GM19467 (cell line): ENCODE data around the gene TSHZ2.
A peak's percentile ranks its signal among the peaks of the same experiment; 100 is the strongest.

Experiments
- ATAC-seq: cut with Tn5 transposase; IDR thresholded peaks from one replicate; pipeline ENCODE4 v1.9.1; 2021; ENCODE audit warnings: mild to moderate bottlenecking, moderate library complexity; ENCODE audit not compliant: unreplicated experiment

TSHZ2 gene

DNA sequence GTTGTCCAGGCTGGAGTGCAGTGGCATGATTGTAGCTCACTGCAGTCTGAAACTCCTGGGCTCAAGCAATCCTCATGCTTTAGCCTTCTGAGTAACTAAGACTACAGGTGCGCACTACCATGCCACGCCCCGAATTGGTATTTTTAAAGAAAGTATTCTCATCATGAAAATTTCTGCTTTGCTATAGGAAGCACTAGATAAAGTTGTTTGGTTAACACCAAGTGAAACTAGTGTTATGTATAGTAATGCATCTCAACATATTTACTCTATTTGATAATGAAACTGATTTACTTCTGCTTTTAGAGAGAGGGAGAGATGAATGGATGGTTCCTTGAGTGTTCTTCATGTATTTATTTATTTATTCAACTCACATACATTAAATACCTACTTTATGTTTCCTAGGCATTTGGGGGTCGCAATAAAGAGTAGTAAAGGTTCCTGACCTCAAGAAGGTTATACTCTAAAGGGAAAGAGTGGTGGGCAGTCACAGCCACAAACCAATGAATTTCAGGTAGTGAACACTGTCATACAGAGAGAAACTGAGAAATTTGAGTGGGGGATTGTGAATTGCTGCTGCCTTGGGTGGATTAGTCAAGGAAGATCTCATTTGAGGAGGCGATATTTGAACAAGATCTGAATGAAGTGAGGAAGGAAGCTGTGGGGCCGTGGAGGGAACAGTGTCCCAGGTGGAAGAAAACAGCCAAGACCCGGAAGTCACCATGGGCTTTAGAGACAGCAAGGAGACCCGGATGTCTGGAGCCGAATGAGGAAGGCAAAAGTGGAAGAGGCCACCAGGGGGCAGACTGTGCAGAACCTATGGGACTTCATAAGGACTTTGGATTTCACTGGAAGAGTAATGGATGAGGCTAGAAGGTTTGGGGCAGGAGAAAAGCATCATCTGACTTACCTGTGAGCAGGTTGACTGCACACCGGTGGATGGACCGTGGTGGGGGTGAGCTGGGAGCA lies 185.6 kb downstream of the TSHZ2 start:
- ATAC-seq = peak; percentile 62

DNA sequence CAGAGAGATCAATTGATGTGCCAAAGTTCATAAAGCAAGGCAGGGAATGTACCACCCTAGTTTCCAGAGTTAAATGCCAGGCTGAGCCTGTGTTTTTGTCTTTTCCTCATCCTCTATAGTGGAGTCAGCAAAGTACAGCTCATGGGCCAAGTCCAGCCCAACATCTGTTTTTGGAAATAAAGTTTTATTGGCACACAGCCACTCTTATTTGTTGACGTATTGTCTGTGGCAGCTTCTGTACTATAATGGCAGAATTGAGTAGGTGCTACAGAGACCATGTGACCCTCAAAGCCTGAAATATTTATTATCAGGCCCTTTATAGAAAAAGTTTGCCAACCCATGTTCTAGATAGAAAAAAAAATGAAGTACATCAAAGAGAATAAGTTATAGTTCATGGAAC lies 187.0 kb downstream of the TSHZ2 start:
- no peak for ATAC-seq

DNA sequence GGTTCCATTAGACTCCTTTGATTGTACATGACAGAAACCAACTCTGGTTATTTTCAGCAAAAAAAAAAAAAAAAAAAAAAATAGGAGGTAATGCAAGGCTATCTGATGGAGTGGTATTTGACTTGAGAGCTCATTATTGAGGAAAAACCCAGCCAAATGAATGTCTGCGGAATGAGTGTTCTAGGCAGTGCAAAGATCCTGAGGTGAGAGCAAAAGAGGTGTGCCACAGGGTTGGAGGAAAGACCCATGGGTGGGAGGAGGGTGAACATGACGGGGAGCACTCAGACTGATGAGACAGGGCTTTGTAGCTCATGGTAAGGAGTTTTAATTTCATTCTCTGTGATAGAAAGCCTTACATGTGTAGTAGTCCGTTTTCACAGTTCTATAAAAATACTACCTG lies 188.9 kb downstream of the TSHZ2 start:
- ATAC-seq = no peak

DNA sequence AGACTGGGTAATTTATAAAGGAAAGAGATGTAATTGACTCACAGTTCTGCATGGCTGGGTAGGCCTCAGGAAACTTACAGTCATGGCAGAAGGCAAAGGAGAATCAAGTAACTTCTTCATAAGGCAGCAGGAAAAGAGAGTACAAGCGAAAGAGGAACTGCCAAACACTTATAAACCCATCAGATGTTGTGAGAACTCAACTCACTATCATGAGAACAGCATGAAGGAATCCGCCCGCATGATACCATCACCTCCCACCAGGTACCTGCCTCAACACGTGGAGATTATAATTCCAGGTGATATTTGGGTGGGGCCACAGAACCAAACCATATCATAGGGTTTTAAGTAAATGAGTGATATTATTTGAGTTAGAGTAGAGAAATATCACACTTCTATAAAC lies 189.3 kb downstream of the TSHZ2 start:
- ATAC-seq = no peak

DNA sequence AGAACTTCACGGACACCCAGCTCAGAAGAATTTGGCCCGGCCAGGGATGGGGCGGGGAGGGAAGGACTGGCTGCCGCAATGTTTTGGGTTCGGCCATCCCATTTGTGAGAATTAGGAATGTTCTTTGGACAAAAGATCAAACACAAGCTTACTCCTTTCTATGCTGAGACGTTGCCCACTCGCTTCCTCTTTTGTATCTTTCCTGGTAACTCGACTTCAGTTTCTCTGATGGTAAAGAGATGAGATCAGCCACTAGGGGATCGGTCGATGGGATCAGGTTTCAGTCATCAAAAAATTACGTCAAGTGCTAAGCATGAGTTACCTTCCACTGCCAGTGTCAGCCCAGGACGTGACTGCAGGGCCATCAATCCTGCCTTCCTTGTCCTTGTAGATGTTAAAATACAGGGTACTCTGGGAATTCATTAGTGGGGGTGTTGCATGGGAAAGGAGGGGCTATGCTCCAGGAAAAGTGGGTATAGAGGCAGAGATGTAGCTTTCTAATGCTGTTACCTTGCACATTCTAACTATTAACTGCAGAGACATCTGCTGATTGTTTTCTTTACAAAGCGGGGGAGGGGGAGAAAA lies 190.2 kb downstream of the TSHZ2 start:
- no peak for ATAC-seq

DNA sequence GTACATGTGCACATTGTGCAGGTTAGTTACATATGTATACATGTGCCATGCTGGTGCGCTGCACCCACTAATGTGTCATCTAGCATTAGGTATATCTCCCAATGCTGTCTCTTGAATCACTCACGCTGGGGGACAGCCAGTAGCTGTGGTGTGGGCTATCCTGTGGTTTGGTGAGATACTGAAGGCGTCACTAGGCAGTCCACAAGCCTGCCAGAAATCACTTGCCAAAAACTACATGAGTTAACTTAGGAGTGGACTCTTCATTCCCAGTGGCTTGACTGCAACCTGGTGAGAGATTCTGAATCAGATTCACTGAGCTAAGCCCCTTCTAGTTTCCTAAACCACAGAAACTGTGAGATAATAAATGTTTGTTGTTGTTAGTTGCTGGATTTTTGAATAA lies 191.3 kb downstream of the TSHZ2 start:
- ATAC-seq = no peak

DNA sequence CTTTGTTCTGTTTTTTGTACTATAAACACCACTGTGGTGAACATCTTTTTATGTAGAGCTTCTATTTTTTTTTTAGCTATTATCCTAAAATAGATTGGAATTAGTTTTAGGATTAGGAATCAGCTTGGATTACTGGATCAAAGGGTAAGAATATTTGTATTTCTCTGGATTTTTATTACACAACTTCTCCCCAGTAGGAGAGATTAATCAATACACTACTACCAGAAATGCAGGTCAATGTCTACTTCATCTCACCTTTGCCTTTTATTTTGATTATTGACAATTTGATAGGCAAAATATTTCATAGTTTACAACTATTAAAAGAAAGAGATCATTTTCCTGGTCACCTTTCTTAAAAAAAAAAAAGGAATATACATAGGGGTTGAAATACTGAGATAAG lies 191.9 kb downstream of the TSHZ2 start:
- ATAC-seq = no peak

DNA sequence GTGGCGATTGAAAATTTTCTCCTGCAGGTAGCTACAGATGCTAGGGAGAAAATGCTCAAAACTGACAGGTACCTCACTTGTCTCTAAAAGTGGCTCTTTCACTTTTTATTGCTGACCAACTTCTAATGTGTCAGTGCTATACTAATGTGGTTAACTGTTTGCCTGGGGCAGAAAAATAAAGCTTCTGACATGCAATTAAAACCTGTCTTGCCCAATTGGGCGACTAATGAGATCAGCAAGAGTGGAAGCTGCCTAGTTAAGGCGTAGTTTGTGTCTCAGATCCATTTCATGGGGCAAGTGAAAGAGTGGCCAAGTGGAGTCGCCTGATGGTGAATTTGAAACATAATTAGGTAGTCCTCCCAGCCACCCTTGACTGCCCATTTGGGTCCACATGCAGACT lies 193.3 kb downstream of the TSHZ2 start:
- no peak for ATAC-seq

DNA sequence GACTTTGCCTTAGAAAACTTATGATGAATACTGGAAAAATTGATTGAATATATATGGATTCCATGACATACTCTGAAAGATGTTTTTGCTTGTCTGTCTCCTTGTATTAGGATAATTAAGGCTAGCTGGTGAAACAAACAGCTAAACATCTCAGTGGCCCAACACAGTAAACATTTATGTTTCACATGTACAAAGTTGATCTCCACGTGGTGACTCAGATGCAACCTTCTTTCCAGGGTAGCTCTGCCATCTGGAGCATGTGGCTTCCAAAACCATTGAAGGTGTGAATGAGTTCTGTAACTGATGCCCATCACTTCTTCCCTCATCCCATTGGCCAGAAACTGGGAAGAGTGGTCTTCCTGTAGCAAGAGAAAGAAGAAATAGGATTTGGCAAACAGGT lies 196.3 kb downstream of the TSHZ2 start:
- ATAC-seq = no peak

DNA sequence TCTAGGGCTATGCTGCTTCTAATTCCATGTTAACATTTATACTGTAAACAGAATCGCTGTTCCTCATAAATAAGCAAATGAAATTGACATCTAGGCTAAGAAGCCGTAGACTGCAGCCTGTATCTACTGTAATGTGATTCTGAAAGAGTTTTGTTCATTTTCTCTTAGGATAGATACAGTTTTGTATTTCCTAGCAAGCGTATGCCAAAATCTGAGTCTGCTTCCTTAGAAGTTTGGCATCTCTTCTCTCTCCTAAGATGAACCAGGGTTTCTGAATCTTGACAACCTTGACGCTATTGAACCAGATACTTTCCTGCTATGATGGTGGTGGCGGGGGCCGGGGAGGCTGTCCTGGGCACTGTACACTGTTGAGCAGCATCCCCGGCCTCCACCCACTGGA lies 198.0 kb downstream of the TSHZ2 start:
- ATAC-seq = no peak

DNA sequence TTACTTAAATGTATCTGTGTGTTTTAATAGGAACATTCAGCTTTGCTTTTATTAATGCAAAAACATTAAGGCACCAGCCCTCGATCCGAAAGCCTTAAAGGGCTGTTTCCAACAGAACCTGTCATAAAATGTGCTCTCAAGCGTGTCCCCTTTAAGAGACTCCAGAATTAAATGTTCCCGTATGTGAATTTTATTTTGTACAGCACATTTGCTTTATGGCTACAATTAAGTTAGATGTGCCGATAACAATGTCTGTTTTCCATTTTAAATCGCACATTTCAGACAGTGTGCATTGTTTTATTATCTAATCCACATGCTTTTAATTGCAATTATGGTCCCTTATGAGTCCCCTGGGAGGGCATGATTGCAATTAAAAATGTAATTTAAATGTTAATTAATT lies 198.9 kb downstream of the TSHZ2 start:
- ATAC-seq = no peak

DNA sequence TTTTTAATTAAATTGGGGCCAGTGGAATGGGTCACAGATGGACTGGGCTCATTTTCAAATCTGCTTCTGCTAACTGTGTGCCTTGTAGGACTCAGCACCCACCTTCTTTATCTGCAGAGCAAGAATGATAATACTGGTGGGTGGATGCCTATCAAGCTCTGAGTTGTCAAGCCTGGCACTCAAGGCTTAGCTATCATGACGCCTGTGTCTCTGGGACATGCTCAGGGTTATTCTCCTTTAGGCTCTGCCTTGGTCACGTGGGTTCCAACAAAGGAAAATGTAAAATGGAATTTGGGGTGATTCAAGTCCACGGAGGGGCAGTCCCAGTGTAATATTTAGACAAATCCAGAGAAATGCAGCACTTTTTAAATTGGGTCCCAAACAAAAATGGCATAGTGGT lies 202.3 kb downstream of the TSHZ2 start:
- no peak for ATAC-seq

DNA sequence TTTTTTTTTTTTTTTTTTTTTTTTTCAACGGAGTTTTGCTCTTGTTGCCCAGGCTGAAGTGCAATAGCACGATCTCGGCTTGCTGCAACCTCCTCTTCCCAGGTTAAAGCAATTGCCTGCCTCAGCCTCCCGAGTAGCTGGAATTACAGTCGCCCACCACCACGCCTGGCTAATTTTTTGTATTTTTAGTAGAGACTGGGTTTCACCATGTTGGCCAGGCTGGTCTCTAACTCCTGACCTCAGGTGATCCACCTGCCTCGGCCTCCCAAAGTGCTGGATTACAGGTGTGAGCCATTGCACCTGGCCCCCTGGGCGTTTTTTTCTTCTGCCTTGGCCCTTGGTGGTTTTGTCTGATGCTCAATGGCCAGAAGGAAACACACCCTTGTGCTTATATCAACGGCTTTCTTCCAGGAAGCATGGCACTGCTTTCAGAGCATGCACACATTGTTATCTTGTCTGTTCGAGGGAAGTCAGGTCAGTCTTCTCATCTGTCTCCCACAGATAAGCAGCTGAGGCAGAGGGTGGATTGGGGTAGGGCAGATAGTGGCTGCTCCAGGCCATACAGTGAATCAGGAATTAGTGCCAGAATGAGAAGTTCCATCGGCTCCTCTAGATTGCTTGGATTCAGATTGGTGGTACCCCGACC lies 203.1 kb downstream of the TSHZ2 start:
- ATAC-seq = no peak

DNA sequence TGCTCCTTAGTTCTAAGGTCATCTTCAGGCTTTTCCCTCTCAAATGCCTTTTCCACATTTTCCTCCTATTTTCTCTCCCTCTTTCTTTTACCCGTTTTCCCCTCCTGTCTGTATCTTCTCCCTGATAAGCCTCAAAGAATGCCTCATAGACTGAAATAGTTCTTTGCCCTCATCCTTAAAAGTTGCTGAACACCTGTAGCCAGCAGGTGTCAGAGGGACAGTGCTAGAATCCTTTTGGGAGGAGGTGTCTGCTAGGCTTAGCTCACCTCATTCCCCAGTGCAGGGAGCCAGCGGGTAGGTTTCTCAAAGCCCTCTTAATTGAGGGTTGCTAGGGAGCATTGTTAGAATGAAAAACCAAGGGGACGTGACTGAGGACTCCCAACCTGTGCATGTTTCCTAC lies 204.0 kb downstream of the TSHZ2 start:
- ATAC-seq = no peak

DNA sequence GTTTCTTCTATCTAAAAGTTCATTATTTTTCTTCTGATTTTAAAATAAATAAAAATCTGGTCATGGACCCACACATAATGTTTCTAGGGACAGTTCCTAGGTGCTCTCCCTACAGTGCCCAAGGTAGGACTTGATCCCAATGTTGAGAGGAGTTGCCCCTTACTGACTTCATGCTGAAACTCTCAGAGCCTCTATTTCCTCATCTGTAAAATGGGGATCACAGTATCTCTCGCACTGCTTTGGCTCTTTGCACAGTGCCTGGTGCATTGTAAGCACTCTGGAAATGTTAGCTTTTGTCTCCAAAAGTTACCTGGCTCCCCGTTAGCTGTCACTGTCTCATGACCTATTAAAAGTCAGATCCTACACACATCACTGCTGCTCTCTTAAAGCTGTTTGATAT lies 205.5 kb downstream of the TSHZ2 start:
- ATAC-seq = no peak

DNA sequence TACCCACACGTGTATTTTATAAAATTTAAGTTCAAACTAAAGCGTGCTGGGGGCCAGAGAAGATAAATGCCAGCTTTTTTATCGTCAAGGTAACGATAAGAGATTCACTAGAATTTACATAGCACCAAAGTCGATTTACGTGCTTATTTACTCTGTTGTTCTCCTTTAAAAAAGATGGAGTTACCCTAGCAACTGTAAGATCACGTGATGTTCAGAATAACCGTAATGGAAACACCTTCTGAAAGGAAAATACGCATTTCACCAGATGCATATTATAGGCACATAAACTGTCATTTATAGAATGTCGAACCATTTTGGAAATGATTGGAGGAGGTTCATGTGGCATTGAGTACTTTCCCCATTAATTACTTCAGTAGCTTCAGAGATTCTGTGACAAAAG lies 207.6 kb downstream of the TSHZ2 start:
- no peak for ATAC-seq

DNA sequence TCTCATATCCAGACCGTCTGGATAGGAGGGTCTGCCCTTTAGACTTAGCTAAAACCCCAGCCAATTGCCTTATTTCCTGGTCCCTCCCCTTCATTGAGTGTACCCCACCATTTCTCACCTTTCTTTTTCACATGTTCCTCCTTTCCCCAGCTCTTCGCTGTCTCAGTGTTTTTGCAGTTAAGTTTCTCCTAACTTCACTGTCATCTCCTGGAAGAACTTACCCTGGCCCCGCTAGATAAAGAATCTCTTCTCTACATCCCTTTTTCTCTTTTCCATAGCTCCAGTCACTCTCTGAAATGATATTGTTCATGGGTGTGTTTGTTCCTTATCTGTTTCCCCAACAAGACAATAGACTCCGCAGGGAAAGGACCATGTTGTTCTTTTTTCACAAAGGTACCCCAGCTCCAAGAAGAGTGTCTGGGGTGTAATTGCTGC lies 208.8 kb downstream of the TSHZ2 start:
- ATAC-seq = no peak

DNA sequence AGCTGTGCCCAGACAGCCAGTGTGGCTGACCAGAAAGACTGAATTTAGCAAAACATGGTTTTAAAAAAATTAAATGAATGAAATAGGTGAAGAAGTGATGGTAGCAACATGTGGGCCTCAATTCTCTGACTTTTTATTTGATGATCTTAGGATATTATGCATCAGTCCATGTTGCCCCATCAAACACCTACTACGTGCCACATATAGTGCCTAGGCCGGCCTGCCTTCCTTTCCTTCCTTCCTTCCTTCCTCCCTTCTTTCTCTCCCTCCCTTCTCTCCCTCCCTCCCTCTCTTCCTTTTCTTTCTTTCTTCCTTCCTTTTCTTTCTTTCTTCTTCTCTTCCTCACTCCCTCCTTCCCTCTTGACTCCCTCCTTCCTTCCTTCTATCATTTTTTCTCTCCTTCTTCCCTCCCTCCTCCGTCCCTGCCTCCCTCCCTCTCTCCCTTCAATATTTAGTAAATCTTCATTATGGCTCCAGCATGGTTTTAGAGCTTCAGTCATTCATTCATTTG lies 209.8 kb downstream of the TSHZ2 start:
- ATAC-seq = no peak

DNA sequence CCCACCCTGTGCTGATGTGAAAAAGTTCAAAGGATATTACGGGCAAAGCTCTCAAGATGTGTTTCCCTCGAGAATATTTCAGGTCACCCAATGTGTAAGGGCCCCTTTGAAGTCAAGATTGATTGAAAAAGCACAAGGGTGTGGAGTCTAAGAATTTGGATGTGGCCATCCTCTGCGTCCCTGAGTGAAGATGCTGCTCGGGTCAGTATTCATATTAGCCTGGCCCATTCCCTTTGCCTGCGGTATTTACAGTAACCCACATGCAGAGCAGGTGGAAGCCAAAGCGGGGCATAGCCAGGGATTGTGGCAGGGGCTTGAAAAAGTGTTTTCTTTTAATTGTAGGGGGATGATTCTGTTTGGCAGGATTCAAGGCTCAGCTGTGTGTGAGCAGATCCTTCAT lies 211.0 kb downstream of the TSHZ2 start:
- no peak for ATAC-seq

DNA sequence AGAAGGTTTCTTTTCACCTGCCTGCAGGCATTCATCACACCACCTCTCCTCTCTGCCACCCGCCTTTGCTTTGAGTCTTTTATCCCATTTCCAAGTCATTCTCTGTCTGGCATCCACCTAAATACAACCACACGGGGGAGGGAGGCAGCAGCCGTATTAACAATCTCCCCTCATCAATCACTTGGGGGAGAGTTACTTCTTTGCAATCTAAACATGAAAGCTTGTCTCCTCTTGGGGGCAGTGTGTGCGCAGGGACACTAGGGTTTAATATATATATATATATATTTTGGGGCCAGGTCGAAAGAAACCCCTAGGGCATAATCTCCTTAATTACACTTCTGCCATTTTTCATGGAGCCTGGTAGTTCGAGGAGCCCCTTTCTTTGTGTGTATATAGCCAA lies 214.5 kb downstream of the TSHZ2 start:
- ATAC-seq = no peak

DNA sequence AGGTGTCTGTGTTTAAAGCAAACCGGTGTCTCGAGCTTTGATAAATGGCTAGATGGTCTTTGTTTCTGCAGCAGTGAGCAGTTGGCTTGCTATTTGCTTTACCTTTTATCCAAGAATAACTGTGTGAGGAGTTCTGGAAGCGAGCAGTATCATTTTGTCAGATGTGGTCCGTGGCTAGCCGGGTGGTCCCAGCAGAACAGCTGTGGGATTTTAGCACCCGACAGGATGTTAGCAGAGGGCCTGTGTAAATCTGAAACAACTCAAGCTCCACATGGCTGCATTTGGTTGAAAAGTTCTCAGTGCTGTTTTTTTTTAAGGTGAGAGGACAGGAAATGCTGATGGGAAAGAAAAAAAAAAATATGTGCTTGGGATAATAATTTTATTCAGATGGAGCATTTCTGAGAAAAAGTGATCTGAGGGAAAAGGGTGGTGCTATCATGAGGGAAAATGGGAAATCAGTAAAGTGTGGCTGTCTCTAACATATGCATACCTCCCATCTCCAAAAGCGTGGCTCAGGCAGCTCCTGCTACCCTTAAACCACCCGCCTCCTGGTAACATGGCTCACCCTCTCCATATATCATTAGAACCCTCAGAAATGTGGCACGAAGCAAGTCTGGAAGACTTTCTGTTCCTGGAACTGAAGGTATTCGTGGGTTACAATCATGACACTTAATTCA lies 215.4 kb downstream of the TSHZ2 start:
- ATAC-seq = no peak
